OCI-LY7 (cell line): ENCODE data around the gene DSCAM.

Experiments
- CTCF ChIP-seq: fragments of 200-600 bp; sonication (generic); conservative IDR thresholded peaks from 2 replicates; pipeline ENCODE4 v1.5.1; 2014; ENCODE audit warnings: mild to moderate bottlenecking, antibody characterized with exemption, low read length, moderate library complexity, mixed read lengths
- EZH2phosphoT487 ChIP-seq: fragments of 200-600 bp; sonication (generic); IDR thresholded peaks from 2 replicates; pipeline ENCODE4 v1.6.1; 2018; ENCODE audit warnings: low read depth, borderline replicate concordance, mild to moderate bottlenecking, mixed run types, antibody characterized with exemption, low read length, moderate library complexity, mixed read lengths

GRCh38 chr21:40813918-40814317 lies 33.0 kb downstream of the DSCAM start:
- TF ChIP-seq CTCF, result no peak
- TF ChIP-seq EZH2phosphoT487, result no peak
